ENCODE results near the gene CAPNS1. TPM values are rescaled to one million over a fixed set of nuclear protein-coding genes. Genes with fewer than 3 reads are reported as not detected.

Gene CAPNS1
- total RNA-seq, 1 donor from 2014 or later: 240 TPM

DNA sequence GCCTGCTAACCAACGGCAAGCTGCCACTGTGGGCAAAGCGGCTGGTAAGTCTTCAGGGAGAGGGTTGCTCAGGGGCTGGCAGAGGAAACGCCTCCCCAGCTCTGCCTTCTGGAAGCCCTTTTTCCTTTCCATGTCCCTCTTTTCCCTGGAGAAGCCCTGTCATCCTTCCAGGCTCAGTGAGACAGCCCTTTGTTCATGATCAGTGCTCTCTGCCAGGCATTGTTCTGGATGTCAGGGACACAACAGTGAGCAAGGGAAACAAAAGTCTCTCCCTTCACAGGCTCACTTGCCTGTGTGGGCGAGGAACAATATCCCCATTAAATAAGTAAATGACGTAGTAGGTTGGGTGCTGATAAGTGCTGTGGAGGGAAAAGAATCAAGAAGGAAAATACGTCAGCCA, 42.8 kb upstream of the CAPNS1 start:
- TF ChIP-seq CTCF (IDR thresholded peaks at IDR 0.05; ENCODE audit: insufficient read depth, low read length, severe bottlenecking): no peak
- H3K4me3 ChIP-seq (ENCODE audit: low read depth, low read length): no peak overlapping the region
- no peaks in the 10 kb centered on the region for H3K27me3 ChIP-seq (ENCODE audit: control insufficient read depth, insufficient read depth, low read length)
- H3K36me3 ChIP-seq (ENCODE audit: control insufficient read depth, insufficient read depth, low read length): no peaks in the 10 kb centered on the region
- no peak for DNase-seq (ENCODE audit: low read depth)
- no peak for FAIRE-seq

DNA sequence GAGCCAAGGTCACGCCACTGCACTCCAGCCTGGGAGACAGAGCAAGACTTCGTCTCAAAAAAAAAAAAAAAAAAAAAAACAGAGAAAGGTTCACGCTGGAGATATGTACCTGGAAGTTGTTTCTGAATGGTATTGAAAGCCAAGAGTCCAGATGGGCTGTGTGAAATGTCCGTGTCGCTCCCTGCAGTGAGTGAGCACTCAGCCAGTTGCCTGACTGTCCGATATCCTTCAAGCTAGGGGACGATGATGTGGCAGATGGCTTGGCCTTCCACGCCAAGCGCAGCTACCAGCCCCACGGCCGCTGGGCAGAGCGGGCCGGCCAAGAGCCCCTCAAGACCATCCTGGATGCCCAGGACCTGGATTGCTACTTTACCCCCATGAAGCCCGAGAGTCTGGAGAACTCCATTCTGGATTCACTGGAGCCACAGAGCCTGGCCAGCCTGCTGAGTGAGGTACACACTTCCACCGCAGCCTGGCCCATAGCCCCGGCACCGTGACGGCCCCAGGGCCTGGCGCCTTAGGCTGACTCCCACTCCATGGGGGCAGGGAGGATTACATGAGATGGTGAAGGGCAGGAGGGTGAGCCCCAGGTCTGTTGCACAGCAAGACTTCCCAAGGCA, 40.6 kb upstream of the CAPNS1 start:
- TF ChIP-seq CTCF (IDR thresholded peaks at IDR 0.05; ENCODE audit: insufficient read depth, low read length, severe bottlenecking): no peak
- no peaks in the 10 kb centered on the region for H3K36me3 ChIP-seq (ENCODE audit: control insufficient read depth, insufficient read depth, low read length)
- DNase-seq (ENCODE audit: low read depth) (no peak), FAIRE-seq (no peak)
- H3K4me3 ChIP-seq (ENCODE audit: low read depth, low read length): no peak overlapping the region
- no peaks in the 10 kb centered on the region for H3K27me3 ChIP-seq (ENCODE audit: control insufficient read depth, insufficient read depth, low read length)

DNA sequence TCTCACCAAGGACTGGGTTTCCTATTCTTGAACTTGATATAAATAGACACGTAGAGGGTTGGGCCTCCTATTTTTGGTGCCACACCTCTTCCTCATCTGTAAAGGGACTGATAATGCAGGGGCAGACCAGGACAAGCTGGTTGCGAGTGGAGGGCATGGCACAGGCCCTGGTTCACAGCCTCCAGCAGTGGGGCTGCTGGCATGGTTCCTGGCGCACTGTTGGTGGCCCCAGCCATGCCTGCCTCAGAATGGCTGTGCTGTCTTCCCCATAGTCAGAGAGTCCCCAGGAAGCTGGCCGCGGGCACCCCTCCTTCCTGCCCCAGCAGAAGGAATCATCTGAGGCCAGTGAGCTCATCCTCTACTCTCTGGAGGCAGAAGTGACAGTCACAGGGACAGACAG, 39.4 kb upstream of the CAPNS1 start:
- no peak for FAIRE-seq
- H3K27me3 ChIP-seq (ENCODE audit: control insufficient read depth, insufficient read depth, low read length): no peaks in the 10 kb centered on the region
- H3K36me3 ChIP-seq (ENCODE audit: control insufficient read depth, insufficient read depth, low read length): peaks cover 4% of the 10 kb centered on the region
- H3K4me3 ChIP-seq (ENCODE audit: low read depth, low read length): no peak overlapping the region
- TF ChIP-seq CTCF (IDR thresholded peaks at IDR 0.05; ENCODE audit: insufficient read depth, low read length, severe bottlenecking): no peak
- DNase-seq (ENCODE audit: low read depth): no peak

DNA sequence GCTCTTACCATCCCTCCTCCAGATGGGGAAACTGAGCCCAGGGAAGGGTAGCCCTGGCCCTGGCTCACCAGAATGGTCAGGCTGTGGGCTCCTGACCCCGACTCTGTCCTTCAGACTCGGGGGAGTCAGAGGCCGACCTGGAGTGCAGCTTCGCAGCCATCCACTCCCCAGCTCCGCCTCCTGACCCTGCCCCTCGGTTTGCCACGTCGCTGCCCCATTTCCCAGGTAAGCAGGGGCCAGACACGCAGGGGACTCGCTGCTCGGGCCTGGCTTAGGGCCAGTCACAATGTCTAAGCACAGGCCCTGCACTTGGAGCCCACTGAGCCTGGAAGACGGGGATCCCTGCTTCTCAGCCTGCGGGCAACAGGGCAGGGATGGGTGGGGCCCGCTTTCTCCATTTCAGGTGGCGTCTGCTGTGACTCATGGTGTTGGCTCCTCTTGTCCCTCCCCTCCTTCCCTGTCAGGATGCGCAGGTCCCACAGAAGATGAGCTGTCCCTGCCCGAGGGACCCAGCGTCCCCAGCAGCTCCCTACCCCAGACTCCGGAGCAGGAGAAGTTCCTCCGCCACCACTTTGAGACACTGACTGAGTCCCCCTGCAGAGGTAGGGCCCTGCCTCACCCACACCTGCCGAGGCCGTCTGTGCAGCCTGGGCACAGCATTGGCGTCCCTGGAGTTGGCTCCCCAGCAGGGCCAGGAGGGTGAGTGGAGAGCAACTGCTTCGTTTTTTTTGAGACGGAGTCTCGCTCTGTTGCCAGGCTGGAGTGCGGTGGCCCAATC, 38.1 kb upstream of the CAPNS1 start:
- TF ChIP-seq CTCF (IDR thresholded peaks at IDR 0.05; ENCODE audit: insufficient read depth, low read length, severe bottlenecking): no peak
- Histone ChIP-seq H3K4me3 (ENCODE audit: low read depth, low read length) (no peak overlapping the region), H3K36me3 (ENCODE audit: control insufficient read depth, insufficient read depth, low read length) (peaks cover 6% of the 10 kb centered on the region), H3K27me3 (ENCODE audit: control insufficient read depth, insufficient read depth, low read length) (no peaks in the 10 kb centered on the region)
- FAIRE-seq: no peak
- DNase-seq (ENCODE audit: low read depth): no peak

DNA sequence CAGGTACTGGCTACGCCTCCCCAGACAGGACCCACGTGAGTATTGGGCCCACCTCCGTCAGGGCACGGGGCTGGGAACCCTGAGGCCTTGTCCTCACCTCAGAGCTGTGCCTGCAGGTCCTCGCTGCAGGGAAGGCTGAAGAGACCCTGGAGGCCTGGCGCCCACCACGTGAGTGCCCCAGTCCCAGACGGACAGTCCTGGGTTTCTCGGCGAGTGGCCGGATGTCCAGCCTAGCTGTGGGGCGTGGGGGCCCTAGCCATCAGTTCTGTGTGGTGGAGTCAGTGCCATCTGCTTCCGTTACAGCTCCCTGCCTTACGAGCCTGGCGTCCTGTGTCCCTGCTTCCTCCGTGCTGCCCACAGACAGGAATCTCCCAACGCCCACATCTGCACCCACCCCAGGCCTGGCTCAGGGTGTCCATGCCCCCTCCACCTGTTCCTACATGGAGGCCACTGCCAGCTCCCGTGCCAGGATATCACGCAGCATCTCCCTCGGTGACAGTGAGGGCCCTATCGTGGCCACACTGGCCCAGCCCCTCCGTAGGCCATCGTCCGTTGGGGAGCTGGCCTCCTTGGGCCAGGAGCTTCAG, 36.7 kb upstream of the CAPNS1 start:
- Histone ChIP-seq H3K36me3 (ENCODE audit: control insufficient read depth, insufficient read depth, low read length) (peaks cover 6% of the 10 kb centered on the region), H3K4me3 (ENCODE audit: low read depth, low read length) (no peak overlapping the region), H3K27me3 (ENCODE audit: control insufficient read depth, insufficient read depth, low read length) (no peaks in the 10 kb centered on the region)
- TF ChIP-seq CTCF (IDR thresholded peaks at IDR 0.05; ENCODE audit: insufficient read depth, low read length, severe bottlenecking): no peak
- no peak for DNase-seq (ENCODE audit: low read depth)
- peak; percentile 36 for FAIRE-seq
